Stimulated activated CD8-positive, alpha-beta memory T cell treated with anti-CD3 and anti-CD28 coated beads, Interleukin-15, amount 100 ng/mL, for 4 hours (primary cell): ENCODE measurements around the gene RBL1.
A peak's percentile ranks its signal among the peaks of the same experiment; 100 is the strongest.
"Not testable (repeated sequence)": the region's sequence is repeated elsewhere in the genome, so short reads cannot be mapped to it uniquely, and the experiment has no call there.

ENCODE experiments used
- DNase-seq, 2 donors: peaks; one replicate each; pipeline ENCODE4 v3.0.0-alpha.2; 2020; ENCODE audit warnings: low read depth in 2 of 2

Gene RBL1, protein sequence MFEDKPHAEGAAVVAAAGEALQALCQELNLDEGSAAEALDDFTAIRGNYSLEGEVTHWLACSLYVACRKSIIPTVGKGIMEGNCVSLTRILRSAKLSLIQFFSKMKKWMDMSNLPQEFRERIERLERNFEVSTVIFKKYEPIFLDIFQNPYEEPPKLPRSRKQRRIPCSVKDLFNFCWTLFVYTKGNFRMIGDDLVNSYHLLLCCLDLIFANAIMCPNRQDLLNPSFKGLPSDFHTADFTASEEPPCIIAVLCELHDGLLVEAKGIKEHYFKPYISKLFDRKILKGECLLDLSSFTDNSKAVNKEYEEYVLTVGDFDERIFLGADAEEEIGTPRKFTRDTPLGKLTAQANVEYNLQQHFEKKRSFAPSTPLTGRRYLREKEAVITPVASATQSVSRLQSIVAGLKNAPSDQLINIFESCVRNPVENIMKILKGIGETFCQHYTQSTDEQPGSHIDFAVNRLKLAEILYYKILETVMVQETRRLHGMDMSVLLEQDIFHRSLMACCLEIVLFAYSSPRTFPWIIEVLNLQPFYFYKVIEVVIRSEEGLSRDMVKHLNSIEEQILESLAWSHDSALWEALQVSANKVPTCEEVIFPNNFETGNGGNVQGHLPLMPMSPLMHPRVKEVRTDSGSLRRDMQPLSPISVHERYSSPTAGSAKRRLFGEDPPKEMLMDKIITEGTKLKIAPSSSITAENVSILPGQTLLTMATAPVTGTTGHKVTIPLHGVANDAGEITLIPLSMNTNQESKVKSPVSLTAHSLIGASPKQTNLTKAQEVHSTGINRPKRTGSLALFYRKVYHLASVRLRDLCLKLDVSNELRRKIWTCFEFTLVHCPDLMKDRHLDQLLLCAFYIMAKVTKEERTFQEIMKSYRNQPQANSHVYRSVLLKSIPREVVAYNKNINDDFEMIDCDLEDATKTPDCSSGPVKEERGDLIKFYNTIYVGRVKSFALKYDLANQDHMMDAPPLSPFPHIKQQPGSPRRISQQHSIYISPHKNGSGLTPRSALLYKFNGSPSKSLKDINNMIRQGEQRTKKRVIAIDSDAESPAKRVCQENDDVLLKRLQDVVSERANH

DNA sequence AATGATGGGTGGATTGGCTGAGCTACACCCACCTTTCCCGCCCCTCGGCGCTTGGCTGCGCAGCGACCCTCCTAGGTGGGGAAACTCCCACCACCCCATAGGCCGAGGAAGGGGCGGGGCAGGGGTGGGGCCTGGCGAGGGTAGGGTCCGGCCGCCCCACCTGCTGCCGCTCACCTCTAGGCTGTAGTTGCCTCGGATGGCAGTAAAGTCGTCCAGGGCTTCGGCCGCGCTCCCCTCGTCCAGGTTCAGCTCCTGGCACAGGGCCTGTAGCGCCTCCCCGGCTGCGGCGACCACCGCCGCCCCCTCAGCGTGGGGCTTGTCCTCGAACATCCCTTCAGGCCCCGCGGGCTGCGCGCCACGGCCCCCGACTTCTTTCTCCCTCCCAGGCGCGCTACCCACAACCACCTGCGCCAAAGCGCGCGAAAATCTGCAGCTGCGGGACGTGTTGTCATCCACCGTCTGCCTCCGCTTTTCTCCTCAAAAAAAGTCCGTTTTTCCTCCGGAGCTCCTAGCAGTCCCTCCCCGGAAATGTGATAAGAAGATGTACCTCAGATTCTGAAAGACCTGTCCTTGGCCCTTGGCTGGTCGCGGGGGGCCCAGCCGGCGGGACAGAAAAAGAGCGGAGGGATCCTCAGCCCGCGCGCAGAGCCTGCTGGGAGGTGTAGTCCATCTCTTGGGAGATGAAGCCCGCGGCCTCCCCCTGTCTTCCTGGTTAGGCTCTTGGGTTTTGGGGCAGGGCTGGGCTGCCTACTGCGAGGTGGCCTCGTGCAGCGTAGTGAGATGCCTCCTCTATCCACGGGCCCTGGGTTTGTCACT is at the start of gene RBL1:
RBL1 (minus strand) TSS at position 399 of the 816 bp plus-strand sequence; CDS start at position 330, 69 bp downstream.
- DNase-seq, result peak; percentile 66

DNA sequence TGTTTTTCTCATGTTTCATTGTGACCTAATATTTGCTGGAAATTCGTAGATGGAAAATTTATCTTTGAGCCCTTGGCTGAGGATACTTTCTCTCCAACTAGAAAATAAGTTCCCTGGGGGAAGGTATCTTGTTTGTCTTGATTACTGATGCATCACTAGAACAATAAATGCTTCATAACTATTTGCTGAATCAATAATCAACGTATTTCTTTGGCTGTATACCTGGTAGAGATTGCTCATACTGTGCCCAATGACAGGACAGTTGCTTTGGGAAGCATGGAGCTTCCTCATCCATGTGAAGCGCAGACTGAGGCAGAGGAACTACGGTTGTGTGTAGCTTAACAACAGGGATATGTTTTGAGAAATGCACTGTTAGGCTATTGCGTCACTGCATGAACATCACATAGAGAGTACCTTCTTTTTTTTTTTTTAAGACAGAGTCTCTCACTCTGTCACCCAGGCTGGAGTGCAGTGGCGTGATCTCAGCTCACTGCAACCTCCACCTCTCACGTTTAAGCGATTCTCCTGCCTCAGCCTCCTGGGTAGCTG is 49.1 kb upstream of the RBL1 start:
- DNase-seq, result no peak

- no peak for DNase-seq
Measured at GRCh38 chr20:37142708-37143107, 46.9 kb upstream of the RBL1 start.

DNA sequence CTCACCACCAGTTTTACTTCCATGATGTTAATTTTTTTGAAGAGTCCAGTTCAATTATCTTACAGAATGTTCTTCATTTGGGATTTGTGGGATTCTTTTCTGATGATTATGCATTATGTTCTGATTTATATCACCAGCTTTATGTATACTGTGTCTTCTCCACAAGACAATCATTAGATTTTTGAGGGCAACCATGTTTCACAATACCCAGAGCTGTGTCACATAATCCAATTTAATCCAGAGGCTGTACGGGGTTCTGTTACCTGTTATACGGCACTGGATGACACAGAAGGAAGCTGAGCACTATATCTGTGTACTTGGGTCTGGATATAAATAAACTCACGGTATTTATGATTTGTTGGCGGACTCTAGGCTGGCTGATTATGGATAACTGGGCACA is 41.8 kb upstream of the RBL1 start:
- no peak for DNase-seq

- DNase-seq, result no peak
Measured at GRCh38 chr20:37133952-37134351, 38.2 kb upstream of the RBL1 start.

DNA sequence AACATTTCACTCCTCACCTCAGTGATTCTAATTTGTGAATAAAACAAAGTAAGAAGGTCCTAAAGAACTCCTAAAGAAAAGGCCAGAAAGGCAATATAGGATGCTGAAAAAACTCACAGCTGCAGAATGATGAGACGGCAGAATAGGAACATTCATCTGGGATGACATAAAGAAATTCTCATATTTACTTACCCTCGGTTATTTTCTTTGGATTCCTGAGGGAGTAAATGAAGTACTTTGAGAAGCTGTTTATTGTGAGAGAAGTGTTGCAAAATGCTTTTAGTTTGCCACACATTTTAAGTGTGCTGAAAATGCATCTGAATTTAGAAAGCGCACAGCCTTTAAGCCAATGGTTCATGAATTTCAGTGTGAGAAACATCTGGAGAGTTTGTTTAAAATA is 35.7 kb upstream of the RBL1 start:
- DNase-seq, result no peak

- DNase-seq, result no peak
Measured at GRCh38 chr20:37128803-37129202, 33.0 kb upstream of the RBL1 start.

DNA sequence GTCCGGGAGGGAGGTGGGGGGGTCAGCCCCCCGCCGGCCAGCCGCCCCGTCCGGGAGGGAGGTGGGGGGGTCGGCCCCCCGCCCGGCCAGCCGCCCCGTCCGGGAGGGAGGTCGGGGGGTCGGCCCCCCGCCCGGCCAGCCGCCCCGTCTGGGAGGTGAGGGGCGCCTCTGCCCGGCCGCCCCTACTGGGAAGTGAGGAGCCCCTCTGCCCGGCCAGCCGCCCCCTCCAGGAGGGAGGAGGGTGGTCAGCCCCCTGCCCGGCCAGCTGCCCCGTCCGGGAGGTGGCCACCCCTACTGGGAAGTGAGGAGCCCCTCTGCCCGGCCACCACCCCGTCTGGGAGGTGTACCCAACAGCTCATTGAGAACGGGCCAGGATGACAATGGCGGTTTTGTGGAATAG is 30.5 kb upstream of the RBL1 start:
- not testable (repeated sequence) for DNase-seq

DNA sequence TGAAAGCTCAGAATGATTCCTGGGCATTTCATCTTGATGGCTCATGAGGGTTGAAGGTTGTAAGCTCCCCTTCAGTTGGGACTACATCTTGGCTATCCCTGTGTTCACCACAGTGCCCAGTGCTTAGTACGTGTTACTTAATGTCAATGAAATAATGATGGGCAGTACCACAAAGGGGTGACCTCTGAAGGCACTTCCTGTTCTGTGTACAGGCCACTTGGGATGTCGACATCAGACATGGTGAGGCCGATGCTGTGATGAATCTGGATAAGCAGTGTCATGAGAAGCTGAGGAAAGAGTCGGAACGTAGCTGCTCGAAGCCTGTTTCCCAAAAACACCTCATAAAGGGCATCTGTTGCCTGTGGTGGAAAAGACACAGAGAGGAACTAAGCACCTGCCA is 27.6 kb upstream of the RBL1 start:
- no peak for DNase-seq

DNA sequence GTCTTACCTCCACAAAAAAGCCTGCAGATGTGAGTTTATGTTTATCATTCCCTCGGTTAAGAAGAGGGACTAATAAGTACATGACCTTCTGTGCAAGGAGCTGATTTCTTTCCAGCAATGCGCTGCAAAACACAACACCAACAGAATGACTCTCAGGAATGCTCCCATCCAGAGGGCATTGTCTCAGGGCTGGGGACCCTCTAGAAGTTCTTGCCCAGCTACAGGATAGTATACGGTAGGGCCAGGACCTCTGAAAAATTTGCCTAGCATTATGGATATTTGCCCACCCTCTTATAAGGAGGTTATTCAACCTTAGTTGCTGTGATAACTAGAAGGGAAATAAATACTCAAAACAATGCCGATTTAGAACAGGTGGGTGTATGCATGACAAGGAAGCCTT is 24.7 kb upstream of the RBL1 start:
- DNase-seq, result no peak

DNA sequence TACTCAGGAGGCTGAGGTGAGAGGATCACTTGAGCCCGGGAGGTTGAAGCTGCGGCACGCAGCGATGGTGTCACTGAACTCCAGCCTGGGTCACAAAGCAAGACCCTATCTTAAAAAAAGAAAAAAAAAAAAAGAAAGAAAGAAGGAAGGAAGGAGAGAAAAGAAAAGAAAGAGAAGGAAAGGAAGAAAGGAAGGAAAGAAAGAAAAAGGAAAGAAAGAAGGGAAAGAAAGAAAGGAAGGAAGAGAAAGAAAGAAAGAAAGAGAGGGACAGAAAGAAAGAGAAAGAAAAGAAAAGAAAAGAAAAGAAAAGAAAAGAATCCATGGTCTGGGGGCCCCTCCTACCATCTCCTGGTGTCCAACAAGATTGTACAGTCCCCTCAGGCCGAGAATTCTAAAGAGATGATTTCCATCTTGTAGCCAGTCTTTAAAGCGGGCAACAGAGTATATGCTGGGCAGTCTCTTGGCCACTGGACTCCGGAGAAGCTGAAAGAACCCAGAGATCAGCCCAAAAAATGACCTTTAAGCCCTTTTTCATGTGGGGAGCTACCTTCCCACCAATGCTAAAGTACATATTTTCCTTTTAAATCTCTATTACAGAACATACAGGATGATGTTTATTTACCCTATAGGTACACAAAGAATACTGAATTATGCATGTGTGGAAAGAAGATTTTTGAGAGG is 23.7 kb upstream of the RBL1 start:
- no peak for DNase-seq

DNA sequence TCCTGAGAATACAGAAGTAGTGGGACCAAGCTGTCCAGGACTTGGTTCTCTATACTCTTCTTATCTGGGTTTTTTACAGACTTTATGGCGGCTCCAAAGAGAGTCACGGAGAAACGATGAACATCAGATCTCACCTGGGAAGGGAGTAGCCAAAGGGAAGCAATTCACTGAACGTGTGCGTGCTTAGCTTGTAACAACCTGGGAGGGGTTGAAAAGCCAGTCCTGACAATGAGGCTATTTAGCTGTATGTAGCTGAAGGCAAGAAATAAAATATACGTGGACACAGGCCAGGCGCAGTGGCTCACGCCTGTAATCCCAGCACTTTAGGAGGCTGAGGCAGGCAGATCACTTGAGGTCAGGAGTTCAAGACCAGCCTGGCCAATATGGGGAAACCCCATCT is 18.2 kb upstream of the RBL1 start:
- DNase-seq, result no peak

DNA sequence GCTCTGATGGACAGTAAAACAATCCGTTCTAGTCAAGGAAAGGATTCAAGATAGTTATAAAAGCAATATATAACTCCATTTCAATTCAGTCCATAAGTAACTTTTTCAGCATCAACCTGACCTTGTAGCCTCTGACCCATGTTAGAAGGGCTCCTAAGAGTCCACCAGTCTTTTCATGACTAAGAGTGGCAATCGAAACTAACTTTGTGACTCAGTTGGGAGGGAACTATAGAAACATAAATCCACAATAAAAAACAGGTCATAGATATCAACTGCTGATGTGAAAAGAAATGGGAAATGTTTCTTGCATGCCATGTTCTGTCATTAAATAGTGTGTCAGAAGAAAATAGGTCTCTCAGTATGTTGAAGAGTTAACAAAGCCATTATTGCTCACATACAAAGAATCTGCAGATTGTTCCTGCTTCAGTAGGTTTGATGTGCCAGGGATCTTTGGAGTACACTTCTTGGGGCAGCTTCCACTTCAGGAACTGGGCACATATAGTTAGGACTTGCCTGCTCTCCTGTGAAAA is 16.2 kb upstream of the RBL1 start:
- DNase-seq, result no peak

DNA sequence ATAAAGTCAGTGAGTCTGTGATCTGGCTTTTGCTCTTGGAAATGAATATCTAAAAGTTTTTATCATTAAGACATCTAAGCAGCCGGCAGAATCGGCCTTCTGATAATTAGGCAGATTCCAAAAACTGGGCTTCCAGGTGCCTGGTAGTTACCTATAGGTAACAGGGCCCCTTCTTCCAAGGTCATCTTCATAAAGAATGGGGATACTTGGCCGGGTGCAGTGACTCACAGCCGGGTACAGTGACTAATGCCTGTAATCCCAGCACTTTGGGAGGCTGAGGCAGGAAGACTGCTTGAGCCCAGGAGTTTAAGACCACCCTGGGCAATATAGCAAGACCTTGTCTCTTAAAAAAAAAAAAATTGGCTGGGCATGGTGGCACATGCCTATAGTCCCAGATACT is 12.9 kb upstream of the RBL1 start:
- DNase-seq, result no peak

GRCh38 chr20:37102571-37102970 is 6.8 kb upstream of the RBL1 start:
- DNase-seq, result no peak

DNA sequence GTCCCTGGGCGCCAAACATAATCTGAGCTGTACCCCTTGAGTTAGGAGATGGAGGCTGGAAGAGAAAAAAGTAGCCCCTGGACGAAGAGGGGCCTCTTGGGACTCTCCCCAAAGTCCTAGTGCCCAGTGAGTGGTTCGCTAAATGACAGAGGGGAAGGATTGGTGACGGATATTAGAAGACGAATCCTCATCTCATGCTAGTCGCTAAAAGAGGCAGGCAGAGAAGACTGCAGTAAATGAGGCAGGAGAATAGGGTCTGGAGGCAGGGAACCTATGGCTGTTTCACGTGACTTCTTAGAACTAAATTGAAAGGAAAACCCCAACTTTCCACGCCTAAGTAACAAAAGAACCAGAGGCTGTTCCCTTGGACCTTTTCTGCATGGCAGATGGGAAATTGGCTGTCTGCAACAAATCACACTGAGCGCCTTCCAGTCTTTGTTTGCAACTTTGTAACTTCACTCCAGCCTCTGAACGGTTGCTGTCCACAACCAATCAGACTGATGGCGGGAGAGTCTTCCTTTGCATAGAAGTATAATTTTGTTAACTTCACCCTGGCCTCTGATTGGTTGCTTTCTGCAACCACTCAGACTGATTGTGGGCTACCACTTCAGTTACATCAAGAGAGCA is 731 bp upstream of the RBL1 start:
- DNase-seq, result no peak

- no peak for DNase-seq
Measured at GRCh38 chr20:37095108-37095598, 644 bp downstream of the RBL1 start.

- no peak for DNase-seq
Measured at GRCh38 chr20:37090407-37090806, 5.4 kb downstream of the RBL1 start.

DNA sequence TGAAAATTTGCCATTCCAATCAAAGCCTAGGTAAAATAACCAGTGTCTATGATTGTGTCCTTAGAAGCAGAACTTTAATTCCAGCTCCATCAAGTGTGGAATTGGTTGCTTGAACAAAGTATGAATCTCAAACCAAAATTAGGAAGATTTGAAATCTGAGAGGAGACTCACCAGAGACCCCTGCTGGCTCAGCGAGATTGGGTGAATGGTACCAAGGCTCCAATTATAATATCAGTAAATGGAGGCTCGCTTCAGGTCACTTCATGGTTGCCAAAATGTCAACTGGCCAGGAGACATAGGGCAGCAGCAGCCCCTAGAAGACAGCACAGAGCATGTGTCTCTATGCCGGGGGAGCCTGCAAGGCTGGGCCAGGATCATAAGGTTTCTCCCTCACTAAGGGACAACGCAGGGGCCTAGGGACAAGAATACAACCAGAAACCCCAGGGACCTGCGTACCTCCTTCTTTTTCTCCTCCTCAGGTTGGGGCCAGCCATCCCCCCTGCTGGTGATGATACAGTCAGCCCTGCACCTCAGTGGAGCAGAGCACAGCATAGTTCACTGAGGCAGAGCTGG is 14.0 kb downstream of the RBL1 start:
- no peak for DNase-seq

DNA sequence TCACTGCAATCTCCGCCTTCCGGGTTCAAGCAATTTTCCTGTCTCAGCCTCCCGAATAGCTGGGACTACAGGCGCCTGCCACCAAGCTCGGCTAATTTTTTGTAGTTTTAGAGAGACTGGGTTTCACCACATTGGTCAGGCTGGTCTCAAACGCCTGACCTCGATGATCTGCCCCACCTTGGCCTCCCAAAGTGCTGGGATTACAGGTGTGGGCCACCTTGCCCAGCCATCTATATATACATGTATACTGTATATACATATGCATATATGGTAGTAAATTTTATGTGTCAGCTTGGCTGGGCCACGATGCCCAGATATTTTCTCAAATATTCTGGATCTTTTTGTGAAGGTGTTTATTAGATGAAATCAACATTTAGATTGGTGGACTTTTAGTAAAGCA is 18.8 kb downstream of the RBL1 start:
- DNase-seq, result no peak
